Activated CD8-positive, alpha-beta memory T cell treated with anti-CD3 and anti-CD28 coated beads for 24 hours (primary cell): ENCODE measurements around the gene ANKRD44.

ENCODE experiments used
- DNase-seq: peaks from one replicate; pipeline ENCODE4 v3.0.0-alpha.2; 2020

Gene ANKRD44

GRCh38 chr2:197137826-197138477 is 172.6 kb downstream of the ANKRD44 start:
- no peak for DNase-seq

GRCh38 chr2:197137231-197137630 is 173.3 kb downstream of the ANKRD44 start:
- no peak for DNase-seq

DNA sequence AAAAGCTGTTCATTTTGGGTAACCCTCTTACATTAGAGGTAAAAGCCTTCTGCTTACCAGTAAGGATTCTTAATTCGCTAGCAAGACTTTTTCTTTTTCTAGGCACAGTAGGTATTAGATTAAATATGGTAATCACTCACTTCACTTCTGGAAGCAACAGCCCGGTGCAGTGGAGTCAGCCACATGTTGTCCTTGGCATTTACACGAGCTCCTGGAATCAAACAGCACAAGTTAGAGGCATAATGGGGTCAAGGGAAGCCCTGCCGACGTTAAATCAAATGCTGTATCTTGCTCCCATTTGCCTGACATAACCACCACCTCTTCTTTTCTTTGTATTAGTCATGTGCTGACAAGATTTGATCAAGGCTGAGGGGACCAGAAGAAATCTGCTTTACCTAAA is 174.1 kb downstream of the ANKRD44 start:
- DNase-seq: no peak

DNA sequence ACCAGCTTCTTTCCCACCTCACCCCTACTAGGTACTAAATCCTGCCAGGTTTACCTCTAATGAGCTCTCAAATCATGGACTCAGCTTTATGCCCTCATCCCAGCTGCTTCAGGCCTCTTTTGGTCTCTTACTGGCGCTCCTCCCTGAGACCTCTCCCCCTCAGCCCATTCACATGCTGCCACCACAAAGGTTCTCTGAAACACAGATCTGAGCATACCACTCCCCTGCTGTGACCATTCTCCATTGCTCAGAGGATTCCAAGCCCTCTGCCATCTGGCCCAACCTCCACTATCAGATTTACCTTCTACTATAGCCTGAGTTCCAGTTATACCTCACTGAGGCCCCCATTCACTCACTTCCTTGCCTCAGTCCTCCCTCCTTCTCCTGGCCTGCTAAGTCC is 174.8 kb downstream of the ANKRD44 start:
- no peak for DNase-seq

DNA sequence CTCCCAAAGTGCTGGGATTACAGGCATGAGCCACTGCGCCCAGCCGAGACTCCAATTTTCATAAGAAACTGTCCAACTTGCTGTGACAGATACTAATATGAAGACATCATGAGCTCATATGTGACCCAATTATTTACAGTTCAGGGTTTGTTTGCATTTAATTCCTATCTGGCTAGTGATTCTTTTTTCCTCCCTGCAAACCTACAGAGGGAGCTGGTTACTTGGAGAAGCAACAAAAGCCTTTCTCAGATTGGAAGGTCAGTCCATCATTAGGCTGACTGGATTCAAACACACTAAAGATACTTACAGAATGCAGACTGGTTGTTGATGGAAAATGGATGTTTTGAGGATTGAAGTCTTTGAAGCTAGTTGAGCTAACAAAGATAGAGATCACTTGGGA is 176.4 kb downstream of the ANKRD44 start:
- DNase-seq: no peak

DNA sequence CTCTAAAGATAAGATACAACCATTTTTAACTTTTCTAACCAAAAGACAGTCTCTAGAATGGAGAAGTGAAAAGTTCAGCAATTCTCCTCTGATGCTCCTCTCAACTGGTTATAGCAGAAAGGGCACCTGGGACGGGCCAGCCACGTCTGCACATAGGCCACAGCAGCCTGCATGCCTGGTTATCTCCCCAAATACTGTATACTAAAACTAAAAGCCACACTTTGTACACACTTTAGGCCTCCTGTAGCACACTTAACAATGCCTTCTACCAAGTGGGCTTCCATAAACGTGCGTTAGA is 179.1 kb downstream of the ANKRD44 start:
- no peak for DNase-seq

GRCh38 chr2:197130318-197130717 is 180.3 kb downstream of the ANKRD44 start:
- no peak for DNase-seq

DNA sequence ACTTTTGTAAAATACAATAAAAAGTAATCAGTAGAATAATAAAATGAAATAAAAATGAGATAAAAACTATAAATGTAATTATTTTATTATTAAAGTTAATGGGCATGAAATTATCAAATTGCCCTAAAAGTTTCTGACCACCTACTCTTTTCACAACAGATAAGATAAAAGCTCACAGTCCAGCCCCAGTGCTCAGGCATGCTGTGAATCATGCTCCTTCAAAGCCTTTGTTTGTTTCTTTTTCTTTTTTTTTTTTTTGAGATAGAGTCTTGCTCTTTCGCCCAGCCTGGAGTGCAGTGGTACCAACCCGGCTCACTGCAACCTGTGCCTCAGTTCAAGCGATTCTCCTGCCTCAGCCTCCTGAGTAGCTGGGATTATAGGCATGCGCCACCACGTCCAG is 181.7 kb downstream of the ANKRD44 start:
- DNase-seq: no peak

DNA sequence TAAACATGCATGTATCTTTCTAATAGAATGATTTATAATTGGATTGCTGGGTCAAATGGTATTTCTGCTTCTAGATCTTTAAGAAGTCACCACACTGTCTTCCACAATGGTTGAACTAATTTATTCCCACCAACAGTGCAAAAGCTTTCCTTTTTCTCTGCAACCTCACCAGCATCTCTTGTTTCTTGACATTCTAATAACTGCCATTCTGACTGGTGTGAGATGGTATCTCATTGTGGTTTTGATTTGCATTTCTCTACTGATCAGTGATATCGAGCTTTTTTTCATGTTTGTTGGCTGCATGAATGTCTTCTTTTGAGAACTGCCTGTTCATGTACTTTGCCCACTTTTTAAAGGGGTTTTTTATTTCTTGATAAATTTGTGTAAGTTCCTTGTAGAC is 182.5 kb downstream of the ANKRD44 start:
- DNase-seq: no peak

- DNase-seq: no peak
Observed at GRCh38 chr2:197126630-197127352, 183.8 kb downstream of the ANKRD44 start.

- DNase-seq: no peak
Observed at GRCh38 chr2:197124639-197125390, 185.8 kb downstream of the ANKRD44 start.

DNA sequence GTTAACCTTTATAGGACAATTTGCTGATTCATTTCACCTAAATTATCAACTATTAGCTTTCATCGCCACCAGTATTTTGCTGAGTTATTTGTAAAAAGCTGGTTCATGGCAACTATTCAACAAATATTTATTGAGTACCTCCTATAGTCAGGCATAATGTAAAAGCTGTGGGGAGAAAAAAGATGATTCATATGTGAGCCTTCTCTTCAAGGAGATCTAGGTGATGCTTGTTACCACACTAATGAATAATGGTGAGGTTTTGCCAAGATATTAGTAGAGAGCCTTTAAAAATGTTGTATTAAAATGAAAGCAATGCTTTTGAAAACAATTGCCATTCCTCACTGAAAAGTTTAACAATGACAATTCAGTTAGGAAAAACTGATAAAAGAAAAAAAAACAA is 187.8 kb downstream of the ANKRD44 start:
- no peak for DNase-seq

DNA sequence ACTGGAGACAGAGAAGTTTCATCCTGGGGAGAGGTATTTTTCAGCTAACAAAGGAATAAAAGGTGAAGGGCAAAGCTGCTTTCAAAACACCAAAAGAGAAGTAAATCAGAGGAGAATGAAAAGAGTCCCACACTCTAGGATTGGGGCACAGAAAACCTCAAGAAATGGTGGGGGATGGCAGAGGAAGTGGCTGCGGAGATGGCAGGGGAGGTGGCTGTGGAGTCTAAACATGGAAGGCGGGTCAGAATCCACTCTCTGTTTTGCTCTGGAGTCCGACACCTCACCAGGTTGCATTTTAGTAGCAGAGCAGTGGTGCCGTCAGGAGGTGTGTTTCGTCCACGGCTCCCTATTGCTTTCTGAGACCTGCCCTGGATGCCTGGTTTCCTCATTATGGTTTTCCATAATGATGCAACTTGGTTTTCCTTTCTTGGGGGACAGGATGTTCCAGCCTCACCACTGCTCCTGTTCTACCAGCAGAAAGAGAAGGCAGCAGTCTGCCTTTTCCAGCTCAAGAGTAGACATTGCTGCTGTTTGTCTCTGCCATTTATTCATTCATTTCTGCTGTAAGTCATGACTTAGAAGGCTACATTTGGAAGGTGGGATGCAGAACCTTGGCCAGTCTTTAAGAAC is 188.7 kb downstream of the ANKRD44 start:
- no peak for DNase-seq

GRCh38 chr2:197121255-197121654 is 189.3 kb downstream of the ANKRD44 start:
- DNase-seq: no peak

DNA sequence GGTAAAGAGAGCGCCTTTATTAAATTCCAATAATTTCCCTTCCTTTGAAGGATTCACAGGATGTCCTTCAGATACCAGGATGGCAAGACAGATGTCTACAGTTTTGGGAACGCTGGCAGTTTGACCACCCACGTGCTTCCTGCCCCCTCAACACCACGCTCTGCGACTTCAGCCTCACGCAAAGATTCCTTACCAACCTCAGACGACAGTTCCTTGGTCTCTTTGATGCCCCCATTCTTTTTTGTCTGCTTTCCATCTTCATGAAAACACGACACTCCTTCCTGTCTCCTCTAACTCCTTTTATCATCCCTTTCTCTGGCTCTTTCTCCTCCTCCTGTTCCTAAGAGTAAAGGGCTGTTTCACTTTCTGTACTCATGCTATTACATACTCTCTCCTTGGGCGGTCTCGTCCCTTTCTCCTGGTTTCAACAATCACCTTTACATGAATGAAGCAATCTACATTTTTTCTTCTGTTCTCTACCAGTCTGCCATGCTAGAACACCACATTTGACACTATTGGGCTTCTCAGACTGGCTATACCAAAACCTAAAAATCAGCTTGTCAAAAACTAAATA is 194.2 kb downstream of the ANKRD44 start:
- DNase-seq: no peak

GRCh38 chr2:197115325-197115724 is 195.3 kb downstream of the ANKRD44 start:
- no peak for DNase-seq

GRCh38 chr2:197113275-197113711 is 197.3 kb downstream of the ANKRD44 start:
- no peak for DNase-seq

- no peak for DNase-seq
Observed at GRCh38 chr2:197109326-197109725, 201.3 kb downstream of the ANKRD44 start.

DNA sequence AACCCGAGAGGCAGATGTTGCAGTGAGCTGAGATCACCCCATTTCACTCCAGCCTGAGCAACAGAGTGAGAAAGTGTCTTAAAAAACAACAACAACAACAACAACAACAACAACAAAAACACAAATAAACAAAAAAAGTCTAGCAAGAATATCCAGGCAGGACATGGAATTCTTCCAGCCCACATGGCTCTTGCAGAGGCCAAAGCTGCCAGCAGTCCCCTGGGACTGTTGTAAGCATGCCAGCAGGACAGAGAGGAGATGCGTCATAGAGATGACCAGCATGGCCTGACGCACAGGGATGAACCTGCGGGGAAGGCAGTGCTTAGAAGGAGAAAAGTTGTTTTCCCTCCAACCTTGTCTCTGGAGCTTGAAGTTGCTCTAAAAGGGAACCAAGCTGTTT is 201.8 kb downstream of the ANKRD44 start:
- DNase-seq: no peak

- DNase-seq: no peak
Observed at GRCh38 chr2:197107291-197108269, 203.0 kb downstream of the ANKRD44 start.

DNA sequence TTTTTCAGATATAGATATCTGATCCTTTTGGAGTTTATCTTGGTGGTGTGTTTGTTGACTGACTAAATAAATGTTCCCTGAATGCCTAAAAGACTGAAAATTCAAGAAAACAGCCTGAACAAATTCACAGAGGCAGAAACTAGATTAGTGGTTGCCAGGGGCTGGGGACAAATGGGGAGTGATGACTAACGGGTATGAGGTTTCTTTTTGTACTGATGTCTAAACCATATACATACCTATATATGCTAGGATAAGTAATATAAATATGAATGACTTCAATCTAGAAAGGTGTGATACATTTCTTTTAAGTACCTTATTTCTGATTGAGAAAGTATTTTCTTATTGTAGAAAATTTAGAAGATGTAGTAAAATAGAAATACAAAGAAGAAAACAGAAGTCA is 207.2 kb downstream of the ANKRD44 start:
- no peak for DNase-seq

GRCh38 chr2:197102231-197102630 is 208.3 kb downstream of the ANKRD44 start:
- DNase-seq: no peak
